HG02870 (cell line): Measurements from ENCODE around the gene RPTOR.

Experiments used
- ATAC-seq: cut with Tn5 transposase; IDR thresholded peaks from one replicate; pipeline ENCODE4 v1.9.1; 2021; ENCODE audit warnings: mild to moderate bottlenecking, moderate library complexity; ENCODE audit not compliant: unreplicated experiment

The RPTOR gene

GRCh38 chr17:80585890-80586845, 41.5 kb downstream of the RPTOR start:
- no peak for ATAC-seq

GRCh38 chr17:80586846-80587228, 42.2 kb downstream of the RPTOR start:
- ATAC-seq: no peak

DNA sequence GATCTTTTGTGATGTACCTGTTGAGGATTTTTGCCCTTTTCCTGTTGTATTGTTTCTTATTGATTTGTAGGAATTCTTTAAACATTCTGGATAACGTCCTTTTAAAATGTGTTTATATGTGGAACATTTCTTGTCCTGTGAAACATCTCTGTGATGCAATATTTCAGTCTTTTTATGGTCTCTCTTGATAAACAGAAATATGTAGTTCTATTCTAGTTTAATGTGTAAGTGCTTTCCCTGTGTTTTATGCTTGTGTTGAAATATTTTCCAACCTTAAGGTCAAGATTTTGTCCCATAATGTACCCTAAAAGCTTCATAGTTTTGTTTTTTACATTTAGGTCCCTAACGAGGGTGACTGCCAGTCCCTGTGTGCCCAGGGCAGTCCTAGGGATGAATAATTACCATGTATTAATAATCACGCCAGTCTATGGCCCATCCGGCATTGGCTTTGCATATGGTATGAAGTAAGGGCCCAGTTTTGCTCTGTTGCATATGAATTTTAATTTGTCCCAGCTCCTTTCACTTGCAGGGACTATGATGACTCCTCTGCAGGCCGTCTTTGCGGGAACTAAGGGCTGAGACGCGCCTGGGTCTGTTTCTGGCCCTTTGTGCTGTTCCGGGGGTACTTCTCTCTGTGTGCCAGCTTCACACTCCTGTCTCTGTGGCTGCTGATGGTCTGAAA, 44.2 kb downstream of the RPTOR start:
- no peak for ATAC-seq

DNA sequence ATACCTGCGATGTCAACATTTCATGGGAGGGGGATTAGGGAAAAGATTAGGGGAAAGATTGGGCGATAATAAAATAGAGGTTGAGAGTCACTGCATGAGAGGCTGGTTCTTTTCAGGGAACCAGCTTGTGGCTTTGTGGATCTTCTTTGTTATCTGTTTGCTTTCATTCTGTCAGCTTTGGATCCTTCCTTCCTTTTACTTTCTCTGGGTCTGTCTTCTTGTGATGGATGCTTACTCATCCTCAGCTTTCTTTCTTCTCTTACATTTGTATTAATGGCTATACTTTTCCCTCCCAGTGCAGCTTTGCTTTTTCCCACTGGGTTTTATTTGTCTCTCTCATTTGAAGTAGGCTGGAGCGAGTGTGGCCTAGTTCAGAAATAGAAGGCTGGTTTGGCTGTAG, 47.1 kb downstream of the RPTOR start:
- no peak for ATAC-seq

DNA sequence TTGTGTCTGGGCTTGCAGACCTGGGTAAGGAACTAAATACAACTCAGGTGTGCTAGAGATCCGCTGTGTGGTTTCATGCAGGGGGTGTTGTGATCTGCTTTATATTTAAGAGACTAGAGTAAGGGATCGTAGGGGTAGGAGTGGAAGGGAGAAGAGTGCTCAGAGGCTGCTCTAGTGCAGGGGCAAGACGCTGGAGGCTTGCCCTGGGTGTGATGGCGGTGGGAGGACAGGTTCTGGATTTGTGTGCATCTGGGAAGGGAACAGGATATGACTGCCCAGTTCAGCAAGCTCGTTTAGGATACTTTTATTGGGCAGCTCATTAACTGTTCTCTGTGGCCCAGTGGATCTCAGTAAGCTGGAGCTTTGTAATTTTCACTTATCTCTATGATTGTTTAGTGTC, 47.6 kb downstream of the RPTOR start:
- ATAC-seq: no peak

GRCh38 chr17:80593181-80593580, 48.5 kb downstream of the RPTOR start:
- no peak for ATAC-seq

- no peak for ATAC-seq
These were observed 50.0 kb downstream of the RPTOR start for GRCh38 chr17:80594431-80595269.

- ATAC-seq: no peak
These were observed 52.3 kb downstream of the RPTOR start for GRCh38 chr17:80596760-80597608.

- no peak for ATAC-seq
These were observed 54.3 kb downstream of the RPTOR start for GRCh38 chr17:80598813-80599545.

GRCh38 chr17:80599546-80600305, 55.1 kb downstream of the RPTOR start:
- ATAC-seq: no peak

GRCh38 chr17:80601146-80601545, 56.5 kb downstream of the RPTOR start:
- ATAC-seq: no peak

DNA sequence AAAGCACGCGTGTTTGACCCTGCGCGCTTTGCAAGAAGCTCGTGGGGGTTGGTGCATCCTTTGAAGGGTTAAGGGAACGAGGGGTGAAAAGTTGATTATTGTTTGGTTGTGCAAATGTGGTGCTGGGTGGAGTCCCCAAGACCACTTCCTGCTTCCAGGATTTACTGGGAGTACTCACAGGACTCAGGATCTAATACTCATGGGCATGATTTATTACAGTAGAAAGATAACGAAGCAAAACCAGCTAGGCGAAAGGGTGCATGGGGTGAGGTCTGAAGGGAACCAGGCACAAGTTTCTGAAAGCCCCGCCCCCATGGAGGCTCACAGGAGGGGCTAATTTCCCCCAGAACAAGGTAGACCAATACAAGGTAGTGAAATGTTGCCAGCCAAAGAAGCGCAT, 58.8 kb downstream of the RPTOR start:
- ATAC-seq: no peak

DNA sequence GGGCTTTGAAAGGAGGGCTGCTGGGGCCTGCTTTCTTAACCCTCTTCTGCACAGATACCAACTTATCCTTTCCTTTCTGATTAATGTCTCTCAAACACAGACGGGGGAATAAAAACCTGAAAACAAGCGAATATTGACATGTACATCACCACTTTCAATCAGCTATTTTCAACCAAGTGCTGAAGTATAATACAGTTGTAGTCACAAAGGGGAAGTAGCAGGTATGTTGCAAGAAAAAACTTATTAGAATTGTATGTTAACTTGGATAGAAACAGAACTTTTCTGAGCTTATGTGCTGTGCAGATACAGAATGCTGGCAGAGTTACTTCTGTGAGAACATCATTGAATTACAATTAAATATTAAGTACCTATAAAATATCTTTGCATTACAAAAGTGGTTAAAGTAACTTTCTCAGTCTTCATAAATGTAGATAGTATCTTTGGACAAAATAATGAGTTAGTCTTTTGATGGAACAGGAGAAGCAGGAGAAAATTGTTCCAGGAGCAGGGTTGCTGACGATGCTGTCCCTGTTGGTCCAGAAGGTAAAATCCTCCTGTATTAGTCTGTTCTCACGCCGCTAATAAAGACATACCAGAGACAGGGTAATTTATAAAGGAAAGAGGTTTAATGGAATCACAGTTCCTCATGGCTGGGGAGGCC, 59.5 kb downstream of the RPTOR start:
- no peak for ATAC-seq

GRCh38 chr17:80604670-80605010, 60.0 kb downstream of the RPTOR start:
- ATAC-seq: no peak

DNA sequence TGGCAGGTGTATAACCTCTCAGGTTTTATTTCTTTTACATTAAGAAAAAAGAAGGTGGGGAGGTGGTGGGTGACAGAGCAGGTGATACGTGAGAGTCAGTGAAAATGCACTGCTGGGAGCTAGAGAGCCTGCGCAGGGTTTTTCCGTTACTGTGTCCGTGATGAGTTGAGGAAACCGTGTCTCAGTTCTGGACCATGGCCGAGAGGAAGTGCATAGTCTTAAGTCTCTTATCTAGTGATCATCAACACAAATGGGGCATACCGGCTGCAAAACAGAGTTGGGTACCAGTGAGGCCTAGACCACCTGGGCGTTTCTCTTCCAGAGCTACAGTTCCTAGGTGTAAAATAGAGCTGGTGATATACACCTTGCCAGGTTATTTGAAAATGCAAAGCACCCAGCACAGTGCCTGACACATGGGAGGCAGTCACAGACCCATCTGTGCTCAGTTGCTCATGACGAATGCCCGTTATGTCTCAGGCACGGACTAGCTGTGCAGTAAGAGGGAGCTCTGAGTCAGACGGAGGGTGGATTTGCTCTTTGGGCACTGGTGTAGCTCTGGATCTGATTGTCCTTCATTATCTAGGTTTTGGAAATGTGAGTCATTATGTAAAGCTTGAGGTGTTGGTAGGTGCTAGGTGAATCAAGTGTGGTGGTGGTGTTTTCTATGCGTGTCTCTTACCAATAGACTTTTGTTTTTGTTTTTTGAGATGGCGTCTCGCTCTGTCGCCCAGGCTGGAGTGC, 60.9 kb downstream of the RPTOR start:
- peak; percentile 83 for ATAC-seq

DNA sequence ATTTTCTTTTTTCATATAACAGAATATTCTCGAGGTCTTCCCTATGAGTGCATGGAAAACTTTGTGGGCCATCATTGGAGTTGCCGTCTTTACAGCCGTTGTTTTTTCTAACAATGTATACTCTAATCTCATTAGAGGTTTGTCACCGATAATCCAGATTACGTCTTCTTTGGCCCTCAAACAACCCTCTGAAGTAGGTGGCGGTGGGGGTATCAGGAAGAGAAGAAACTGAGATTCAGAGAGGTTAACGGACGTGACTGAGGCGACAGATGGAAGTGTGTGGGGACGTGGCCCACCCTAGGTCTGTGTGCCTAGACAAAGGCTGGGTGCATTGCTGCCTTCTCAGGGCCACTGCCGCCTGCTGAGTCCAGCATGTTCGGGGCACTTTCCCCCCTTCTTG, 63.7 kb downstream of the RPTOR start:
- ATAC-seq: no peak

DNA sequence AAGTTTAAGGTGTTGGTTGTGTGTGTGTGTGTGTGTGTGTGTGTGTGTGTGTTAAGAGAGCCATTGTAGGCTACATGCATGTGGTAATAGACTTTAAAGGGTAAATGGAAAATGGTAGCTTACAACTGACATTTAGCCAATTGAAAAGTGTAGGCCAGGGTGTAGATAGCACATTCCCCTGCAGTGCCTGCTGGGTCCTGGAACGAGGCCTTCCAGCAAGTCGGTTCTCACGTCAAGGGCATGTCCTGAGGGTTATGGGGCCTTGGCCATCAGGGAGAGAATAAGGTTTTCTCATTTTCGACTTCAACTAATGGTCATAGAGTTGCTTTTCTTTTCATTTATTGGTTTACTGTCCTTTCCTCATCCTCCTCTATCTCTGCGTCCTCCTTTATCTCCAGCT, 65.1 kb downstream of the RPTOR start:
- ATAC-seq: no peak

- ATAC-seq: no peak
These were observed 67.2 kb downstream of the RPTOR start for GRCh38 chr17:80611816-80612215.
